ENCODE measurements around the gene OR9Q1.

The OR9Q1 gene

GRCh38 chr11:58060535-58060934 is 36.9 kb downstream of the OR9Q1 start:
- TF ChIP-seq GATA2 (IDR thresholded peaks at IDR 0.05; ENCODE audit: low read depth, low read length) (no peak), GATA3 (IDR thresholded peaks at IDR 0.05; ENCODE audit: low read depth, low read length) (no peak)

- TF ChIP-seq GATA3 (IDR thresholded peaks at IDR 0.05; ENCODE audit: low read depth, low read length) (no peak), GATA2 (IDR thresholded peaks at IDR 0.05; ENCODE audit: low read depth, low read length) (no peak)
Measured at GRCh38 chr11:58060939-58061672, 37.4 kb downstream of the OR9Q1 start.

GRCh38 chr11:58061813-58062212 is 38.1 kb downstream of the OR9Q1 start:
- TF ChIP-seq GATA3 (IDR thresholded peaks at IDR 0.05; ENCODE audit: low read depth, low read length) (no peak), GATA2 (IDR thresholded peaks at IDR 0.05; ENCODE audit: low read depth, low read length) (no peak)

- no peak for TF ChIP-seq GATA3 (IDR thresholded peaks at IDR 0.05; ENCODE audit: low read depth, low read length)
- TF ChIP-seq GATA2 (IDR thresholded peaks at IDR 0.05; ENCODE audit: low read depth, low read length), result no peak
Measured at GRCh38 chr11:58067685-58068084, 44.0 kb downstream of the OR9Q1 start.

GRCh38 chr11:58068655-58069054 is 45.0 kb downstream of the OR9Q1 start:
- TF ChIP-seq GATA3 (IDR thresholded peaks at IDR 0.05; ENCODE audit: low read depth, low read length) (no peak), GATA2 (IDR thresholded peaks at IDR 0.05; ENCODE audit: low read depth, low read length) (no peak)

DNA sequence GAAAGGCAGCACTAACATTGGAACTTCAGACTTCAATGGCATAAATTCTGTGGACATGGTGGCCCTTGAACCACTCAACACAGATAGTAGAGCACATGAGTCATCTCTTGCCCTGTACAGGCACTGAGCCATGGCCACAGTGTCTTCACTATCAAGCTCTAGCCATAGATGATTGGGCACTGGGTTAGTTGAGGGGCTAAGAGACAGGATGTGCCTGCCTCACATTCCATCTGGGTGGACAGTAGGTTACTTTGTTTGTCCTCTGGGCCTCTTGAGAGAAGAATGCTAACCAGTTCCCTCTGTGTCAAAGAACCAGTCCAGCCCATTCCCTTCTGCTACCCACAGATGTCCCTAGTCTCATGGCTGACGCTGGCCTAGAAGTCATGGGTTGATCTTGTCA is 46.9 kb downstream of the OR9Q1 start:
- TF ChIP-seq GATA2 (IDR thresholded peaks at IDR 0.05; ENCODE audit: low read depth, low read length) (no peak), GATA3 (IDR thresholded peaks at IDR 0.05; ENCODE audit: low read depth, low read length) (no peak)

GRCh38 chr11:58075781-58076180 is 52.1 kb downstream of the OR9Q1 start:
- TF ChIP-seq GATA2 (IDR thresholded peaks at IDR 0.05; ENCODE audit: low read depth, low read length) (no peak), GATA3 (IDR thresholded peaks at IDR 0.05; ENCODE audit: low read depth, low read length) (no peak)

DNA sequence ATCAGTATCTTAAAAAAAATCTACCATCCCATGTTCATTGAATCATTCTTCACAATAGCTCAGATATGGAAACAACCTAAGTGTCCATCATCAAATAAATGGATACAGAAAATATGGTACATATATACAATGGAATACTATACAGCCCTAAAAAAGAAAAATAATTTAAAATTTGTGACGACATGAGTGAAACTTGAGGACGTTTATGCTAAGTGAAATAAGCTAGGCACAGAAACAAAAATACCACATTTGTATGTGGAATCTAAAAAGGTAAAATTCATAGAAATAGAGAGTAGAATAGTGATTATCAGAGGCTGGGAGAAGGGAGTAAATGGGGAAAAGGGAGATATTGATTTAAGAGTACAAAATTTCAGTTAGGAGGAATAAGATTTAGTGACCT is 62.8 kb downstream of the OR9Q1 start:
- TF ChIP-seq GATA3 (IDR thresholded peaks at IDR 0.05; ENCODE audit: low read depth, low read length) (no peak), GATA2 (IDR thresholded peaks at IDR 0.05; ENCODE audit: low read depth, low read length) (no peak)

DNA sequence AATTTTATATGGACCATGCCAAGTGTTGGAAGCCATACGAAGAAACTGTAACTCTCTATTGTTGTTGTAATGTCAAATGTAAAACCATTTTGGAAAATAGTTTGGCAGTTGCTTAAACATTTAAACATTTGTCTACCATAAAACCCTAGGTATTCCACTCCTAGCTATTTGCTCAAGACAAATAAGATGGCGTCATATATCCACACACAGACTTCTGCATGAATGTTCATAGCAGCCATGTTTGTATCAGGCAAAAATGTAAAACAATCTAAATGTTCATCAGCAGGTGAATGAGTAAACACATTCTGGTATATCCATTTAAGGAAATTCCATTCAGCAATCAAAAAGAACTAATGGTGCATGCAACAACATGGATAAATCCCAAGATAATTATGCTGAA is 73.8 kb downstream of the OR9Q1 start:
- TF ChIP-seq GATA3 (IDR thresholded peaks at IDR 0.05; ENCODE audit: low read depth, low read length) (no peak), GATA2 (IDR thresholded peaks at IDR 0.05; ENCODE audit: low read depth, low read length) (no peak)

DNA sequence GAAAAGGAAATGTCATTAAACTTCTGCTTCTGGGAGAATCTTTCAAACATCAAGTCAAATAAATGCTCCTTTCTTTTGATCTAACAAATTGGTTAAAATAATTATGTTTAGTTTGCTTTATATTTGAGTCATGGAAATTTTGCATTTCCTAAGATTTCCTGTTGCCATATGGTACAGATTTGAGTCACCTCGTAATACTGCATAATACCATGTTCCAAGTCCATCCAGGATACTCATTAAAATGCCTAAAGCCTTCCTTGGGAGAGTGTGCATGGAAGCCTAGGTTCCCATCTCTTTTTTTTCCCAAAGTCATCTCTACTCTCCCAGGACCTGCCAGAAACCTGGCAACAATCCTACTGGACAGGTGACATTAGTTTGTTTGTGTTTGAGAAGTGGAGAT is 97.4 kb downstream of the OR9Q1 start:
- no peak for TF ChIP-seq GATA2 (IDR thresholded peaks at IDR 0.05; ENCODE audit: low read depth, low read length)
- TF ChIP-seq GATA3 (IDR thresholded peaks at IDR 0.05; ENCODE audit: low read depth, low read length), result no peak

DNA sequence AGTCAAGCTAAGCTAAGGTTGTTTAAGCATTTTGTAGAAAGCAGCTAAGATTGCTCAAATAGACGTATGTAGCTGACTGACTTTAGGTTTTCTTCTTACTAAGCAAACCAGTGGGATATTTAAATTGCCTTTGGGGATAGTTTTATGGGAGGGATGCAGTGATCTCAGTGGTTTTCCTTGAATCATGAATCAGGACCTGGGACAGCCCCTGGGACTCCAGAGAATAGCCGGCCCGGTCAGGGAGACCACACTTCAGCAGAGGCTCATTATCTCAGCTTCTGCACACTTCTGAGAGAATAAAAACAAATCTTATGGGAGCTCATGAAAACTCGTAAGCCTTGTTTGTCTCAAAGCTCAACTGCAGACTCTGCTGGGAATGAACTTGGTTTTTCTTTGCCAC is 101.8 kb downstream of the OR9Q1 start, which contains the start of gene OR9I1:
Gene OR9I1 (minus strand): TSS at position 62 of the 400 bp plus-strand sequence. CDS start 6,086 bp downstream, outside the sequence.
- TF ChIP-seq GATA3 (IDR thresholded peaks at IDR 0.05; ENCODE audit: low read depth, low read length) (no peak), GATA2 (IDR thresholded peaks at IDR 0.05; ENCODE audit: low read depth, low read length) (no peak)

- TF ChIP-seq GATA3 (IDR thresholded peaks at IDR 0.05; ENCODE audit: low read depth, low read length), result no peak
- no peak for TF ChIP-seq GATA2 (IDR thresholded peaks at IDR 0.05; ENCODE audit: low read depth, low read length)
Measured at GRCh38 chr11:58127350-58127749, 103.7 kb downstream of the OR9Q1 start.

GRCh38 chr11:58133309-58134076 is 109.8 kb downstream of the OR9Q1 start:
- TF ChIP-seq GATA3 (IDR thresholded peaks at IDR 0.05; ENCODE audit: low read depth, low read length) (no peak), GATA2 (IDR thresholded peaks at IDR 0.05; ENCODE audit: low read depth, low read length) (no peak)

- TF ChIP-seq GATA3 (IDR thresholded peaks at IDR 0.05; ENCODE audit: low read depth, low read length), result no peak
- no peak for TF ChIP-seq GATA2 (IDR thresholded peaks at IDR 0.05; ENCODE audit: low read depth, low read length)
Measured at GRCh38 chr11:58134151-58134550, 110.5 kb downstream of the OR9Q1 start.

DNA sequence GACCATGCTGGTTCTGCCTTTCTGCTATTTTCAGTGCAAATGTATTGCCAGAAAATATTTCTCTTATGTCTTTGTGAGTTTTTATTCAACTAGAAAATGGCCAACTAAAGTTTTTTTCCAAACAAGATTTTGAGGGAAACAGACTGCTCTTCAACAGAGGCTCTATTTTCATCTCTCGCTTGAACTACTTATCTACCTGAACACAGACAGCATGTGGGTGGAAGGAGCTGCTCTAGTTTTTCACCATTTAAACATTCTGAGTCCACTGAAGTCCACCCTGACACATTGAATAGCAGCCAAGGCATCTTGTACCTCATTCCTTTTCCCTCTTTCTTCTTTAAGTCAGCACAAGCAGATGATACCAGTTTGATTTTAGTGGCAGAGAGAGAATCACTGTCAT is 111.5 kb downstream of the OR9Q1 start:
- no peak for TF ChIP-seq GATA3 (IDR thresholded peaks at IDR 0.05; ENCODE audit: low read depth, low read length)
- TF ChIP-seq GATA2 (IDR thresholded peaks at IDR 0.05; ENCODE audit: low read depth, low read length), result no peak
